GM19193 (cell line): Measurements from ENCODE around the gene VARS1.

Source experiments
- POLR2A ChIP-seq: IDR thresholded peaks from 4 replicates; pipeline ENCODE4 v1.6.1; 2011; ENCODE audit not compliant: insufficient read depth, insufficient read length; ENCODE audit errors: extremely low read depth

Gene VARS1

GRCh38 chr6:31764198-31764597 is 31.4 kb downstream of the VARS1 start:
- TF ChIP-seq POLR2A, result no peak

GRCh38 chr6:31763619-31763940 is 32.0 kb downstream of the VARS1 start:
- no peak for TF ChIP-seq POLR2A

- no peak for TF ChIP-seq POLR2A
Observed at GRCh38 chr6:31762878-31763618, 32.5 kb downstream of the VARS1 start.

GRCh38 chr6:31762356-31762755 is 33.2 kb downstream of the VARS1 start, which contains the start of gene SAPCD1:
SAPCD1 (plus strand) TSS chr6:31762656; CDS start chr6:31763055, 399 bp downstream.
- TF ChIP-seq POLR2A, result no peak

- TF ChIP-seq POLR2A, result no peak
Observed at GRCh38 chr6:31761343-31761742, 34.2 kb downstream of the VARS1 start.

GRCh38 chr6:31760790-31761189 is 34.8 kb downstream of the VARS1 start:
- TF ChIP-seq POLR2A, result no peak

GRCh38 chr6:31758281-31758680 is 37.3 kb downstream of the VARS1 start:
- TF ChIP-seq POLR2A, result no peak

- no peak for TF ChIP-seq POLR2A
Observed at GRCh38 chr6:31752739-31753319, 42.7 kb downstream of the VARS1 start.

GRCh38 chr6:31750411-31751022 is 45.0 kb downstream of the VARS1 start:
- TF ChIP-seq POLR2A, result no peak

GRCh38 chr6:31749301-31750036 is 46.1 kb downstream of the VARS1 start:
- no peak for TF ChIP-seq POLR2A
